Calu3 (cell line): ENCODE data around the gene CNDP2. TPM values are rescaled to one million over a fixed set of nuclear protein-coding genes. Genes with fewer than 3 reads are reported as not detected.

Experiments
- BruUV-seq: library from RNA; stranded (reverse); fragments of 400-500 nt; replicated peaks from 2 replicates; lab custom pipeline; 2021; lab: Mats Ljungman, UMichigan
- CTCF ChIA-PET: fragments of 300-600 bp; sonication (Branson Sonifier 250); formaldehyde crosslinking; loops from one replicate; lab custom pipeline; 2022; ENCODE audit warnings: antibody characterized with exemption; lab: Charles Lee
- DNase-seq: peaks from one replicate; pipeline ENCODE4 v3.0.0; 2022
- H3K27ac Mint-ChIP-seq: one replicate; pipeline ENCODE4 v1.8.0; 2022; ENCODE audit warnings: mixed read lengths; ENCODE audit not compliant: unreplicated experiment
- H3K27me3 Mint-ChIP-seq: one replicate; pipeline ENCODE4 v1.8.0; 2022; ENCODE audit warnings: mixed read lengths; ENCODE audit not compliant: unreplicated experiment
- H3K36me3 Mint-ChIP-seq: one replicate; pipeline ENCODE4 v1.8.0; 2022; ENCODE audit warnings: mild to moderate bottlenecking, moderate library complexity, mixed read lengths; ENCODE audit not compliant: insufficient read depth, unreplicated experiment
- H3K4me1 Mint-ChIP-seq: one replicate; pipeline ENCODE4 v1.8.0; 2022; ENCODE audit warnings: mild to moderate bottlenecking, low read depth, mixed read lengths; ENCODE audit not compliant: unreplicated experiment
- H3K4me3 Mint-ChIP-seq: one replicate; pipeline ENCODE4 v1.8.0; 2022; ENCODE audit warnings: mild to moderate bottlenecking, low read depth, moderate library complexity, mixed read lengths; ENCODE audit not compliant: unreplicated experiment
- H3K9me3 Mint-ChIP-seq: one replicate; pipeline ENCODE4 v1.8.0; 2022; ENCODE audit warnings: low read depth, mixed read lengths; ENCODE audit not compliant: unreplicated experiment
- intact Hi-C: fragments of 100-400 bp; cut with micrococcal nuclease; formaldehyde crosslinking; loops from one replicate; pipeline ENCODE4 v1.10.0; 2022; ENCODE audit not compliant: unreplicated experiment
- total RNA-seq: library from RNA; stranded (reverse); gene quantifications from 2 replicates; pipeline ENCODE4 v1.2.3, GENCODE V29; 2022
- TF ChIP-seq, protein P1 (sequence below): fragments of 200-600 bp; IDR thresholded peaks from one replicate; pipeline ENCODE4 v1.8.0; 2022; ENCODE audit warnings: antibody characterized with exemption; ENCODE audit not compliant: unreplicated experiment

Gene CNDP2
- total RNA-seq, 1 experiment from 2014 or later = 279 TPM

DNA sequence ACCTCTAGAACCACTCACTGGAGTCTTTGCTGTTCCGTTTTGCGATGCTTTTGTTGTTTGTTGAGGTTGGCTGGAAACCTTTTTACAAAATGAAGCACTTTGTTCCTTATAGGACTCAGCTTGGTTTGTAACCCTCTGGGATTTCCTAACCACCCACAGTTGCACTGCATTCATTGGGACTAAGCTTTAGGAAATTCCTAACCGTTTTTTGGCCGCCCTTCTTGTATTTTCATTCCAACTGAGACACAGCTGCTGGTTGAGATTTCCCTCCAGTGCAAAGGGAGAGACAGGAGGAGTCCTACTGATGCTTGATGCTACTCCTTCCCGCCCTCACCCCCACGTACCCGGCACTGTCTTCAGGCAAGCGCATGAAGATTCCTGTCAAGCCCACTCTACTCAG is 32.9 kb upstream of the CNDP2 start:
- intact Hi-C loops = no loop called here
- DNase-seq = no peak
- H3K9me3 Mint-ChIP-seq = no peaks in the 10 kb centered on the region
- TF ChIP-seq, protein P1, sequence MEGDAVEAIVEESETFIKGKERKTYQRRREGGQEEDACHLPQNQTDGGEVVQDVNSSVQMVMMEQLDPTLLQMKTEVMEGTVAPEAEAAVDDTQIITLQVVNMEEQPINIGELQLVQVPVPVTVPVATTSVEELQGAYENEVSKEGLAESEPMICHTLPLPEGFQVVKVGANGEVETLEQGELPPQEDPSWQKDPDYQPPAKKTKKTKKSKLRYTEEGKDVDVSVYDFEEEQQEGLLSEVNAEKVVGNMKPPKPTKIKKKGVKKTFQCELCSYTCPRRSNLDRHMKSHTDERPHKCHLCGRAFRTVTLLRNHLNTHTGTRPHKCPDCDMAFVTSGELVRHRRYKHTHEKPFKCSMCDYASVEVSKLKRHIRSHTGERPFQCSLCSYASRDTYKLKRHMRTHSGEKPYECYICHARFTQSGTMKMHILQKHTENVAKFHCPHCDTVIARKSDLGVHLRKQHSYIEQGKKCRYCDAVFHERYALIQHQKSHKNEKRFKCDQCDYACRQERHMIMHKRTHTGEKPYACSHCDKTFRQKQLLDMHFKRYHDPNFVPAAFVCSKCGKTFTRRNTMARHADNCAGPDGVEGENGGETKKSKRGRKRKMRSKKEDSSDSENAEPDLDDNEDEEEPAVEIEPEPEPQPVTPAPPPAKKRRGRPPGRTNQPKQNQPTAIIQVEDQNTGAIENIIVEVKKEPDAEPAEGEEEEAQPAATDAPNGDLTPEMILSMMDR = no peak
- no TSS peak for BruUV-seq
- peaks cover 9% of the 10 kb centered on the region for H3K4me1 Mint-ChIP-seq
- H3K27me3 Mint-ChIP-seq = peaks cover 51% of the 10 kb centered on the region
- H3K36me3 Mint-ChIP-seq = no peaks in the 10 kb centered on the region
- CTCF ChIA-PET = no interaction called here
- H3K4me3 Mint-ChIP-seq = no peak overlapping the region
- no peak overlapping the region for H3K27ac Mint-ChIP-seq

DNA sequence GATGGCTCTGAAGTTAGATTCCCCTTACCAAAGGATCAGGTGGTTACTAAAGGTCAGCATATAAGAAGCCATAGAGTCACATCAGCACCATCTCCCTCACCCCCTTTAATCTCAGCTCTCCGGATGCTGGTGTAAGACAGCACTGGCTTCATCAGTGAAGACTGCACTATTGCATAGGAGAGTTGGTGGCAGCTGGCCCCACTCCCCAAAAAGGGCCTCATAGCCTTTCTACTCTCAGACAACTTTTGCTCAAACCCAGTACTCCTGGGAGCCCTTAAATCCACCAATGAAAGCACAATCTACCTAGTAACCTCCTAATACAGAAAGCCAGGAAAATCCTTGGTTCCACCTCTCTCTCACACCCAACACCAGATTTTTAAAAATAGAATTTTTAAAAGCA is 32.2 kb upstream of the CNDP2 start:
- Mint-ChIP-seq H3K4me1 (peaks cover 16% of the 10 kb centered on the region), H3K4me3 (no peak overlapping the region), H3K9me3 (no peaks in the 10 kb centered on the region), H3K27ac (no peak overlapping the region), H3K27me3 (peaks cover 43% of the 10 kb centered on the region), H3K36me3 (no peaks in the 10 kb centered on the region)
- no peak for DNase-seq
- intact Hi-C loops = no loop called here
- CTCF ChIA-PET = no interaction called here
- no TSS peak for BruUV-seq
- TF ChIP-seq, protein P1 = no peak

DNA sequence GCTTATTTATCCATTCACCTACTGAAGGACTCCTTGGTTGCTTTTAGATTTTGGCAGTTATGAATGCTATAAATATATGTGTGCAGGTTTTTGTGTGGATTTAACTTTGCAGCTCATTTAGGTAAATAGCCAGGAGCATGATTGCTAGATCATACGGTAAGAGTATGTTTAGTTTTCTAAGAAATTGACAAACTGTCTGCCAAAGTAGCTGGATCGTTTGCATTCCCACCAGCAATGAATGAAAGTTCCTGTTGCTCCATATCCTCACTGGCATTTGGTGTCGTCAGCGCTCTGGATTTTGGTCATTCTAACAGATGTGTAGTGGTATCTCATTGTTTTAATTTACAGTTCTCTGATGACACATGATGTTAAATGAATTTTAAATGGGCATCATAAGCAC is 30.4 kb upstream of the CNDP2 start:
- Mint-ChIP-seq H3K27ac (no peak overlapping the region), H3K9me3 (peaks cover 8% of the 10 kb centered on the region), H3K4me3 (no peak overlapping the region), H3K4me1 (peaks cover 16% of the 10 kb centered on the region), H3K27me3 (peaks cover 25% of the 10 kb centered on the region), H3K36me3 (no peaks in the 10 kb centered on the region)
- no peak for DNase-seq
- TF ChIP-seq, protein P1 = no peak
- CTCF ChIA-PET = no interaction called here
- BruUV-seq = no TSS peak
- intact Hi-C loops = no loop called here

DNA sequence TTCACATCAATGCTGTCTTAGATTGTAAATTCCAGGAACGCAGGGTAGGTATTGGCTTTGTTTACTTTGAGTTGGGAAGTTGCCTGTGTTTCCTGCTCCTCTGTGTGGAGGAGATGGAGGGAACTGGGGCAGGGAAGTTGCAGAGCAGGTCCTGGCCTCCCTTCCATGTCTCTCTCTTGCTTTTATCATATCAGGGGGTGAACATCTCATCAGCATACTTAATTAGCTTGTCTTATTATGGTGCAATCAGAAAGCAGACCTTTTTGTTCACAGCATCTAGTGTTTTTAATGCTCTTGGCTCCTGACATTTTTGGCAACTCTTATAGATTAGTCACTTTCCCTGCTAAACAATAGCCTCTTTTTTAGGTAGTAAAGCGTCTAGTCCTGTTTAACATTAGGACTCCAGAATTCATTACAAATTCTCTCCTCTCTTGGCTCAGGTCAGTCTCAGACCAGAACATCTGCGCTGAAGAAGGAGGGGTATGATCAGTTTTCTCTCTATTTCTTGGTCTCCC is 27.6 kb upstream of the CNDP2 start:
- H3K27me3 Mint-ChIP-seq = peaks cover 5% of the 10 kb centered on the region
- BruUV-seq = no TSS peak
- DNase-seq = peak; percentile 34
- TF ChIP-seq, protein P1 = no peak
- H3K9me3 Mint-ChIP-seq = peaks cover 8% of the 10 kb centered on the region
- CTCF ChIA-PET = interaction anchor here (1.4 kb wide), 1 partner anchor 27 kb away, joined by 4 read pairs; the partner anchor contains the start of gene CNDP2
- no peak overlapping the region for H3K4me3 Mint-ChIP-seq
- intact Hi-C loops = no loop called here
- H3K36me3 Mint-ChIP-seq = no peaks in the 10 kb centered on the region
- peaks cover 16% of the 10 kb centered on the region for H3K4me1 Mint-ChIP-seq
- H3K27ac Mint-ChIP-seq = peak overlapping the region; percentile 60
